H1 (cell line): Measurements from ENCODE around the gene CACNA1G. TPM values are rescaled to one million over a fixed set of nuclear protein-coding genes. Genes with fewer than 3 reads are reported as not detected.

Experiments
- CTCF ChIA-PET: fragments of 300-600 bp; sonication (Branson Sonifier 250); formaldehyde crosslinking; loops from one replicate; lab custom pipeline; 2021; ENCODE audit not compliant: partially characterized antibody; lab: Charles Lee
- POLR2A ChIA-PET: fragments of 300-600 bp; sonication (Branson Sonifier 250); formaldehyde crosslinking; loops from one replicate; lab custom pipeline; 2021; ENCODE audit warnings: inconsistent platforms; ENCODE audit not compliant: partially characterized antibody; lab: Charles Lee
- DNase-seq, 2 experiments: peaks; one replicate each; pipeline versions ENCODE4 v3.0.0 to v3.0.0-alpha.2; 2010 to 2022; ENCODE audit warnings: low spot score in 2 of 2, low read depth in 1 of 2, mixed read lengths in 1 of 2
- FAIRE-seq: peaks from 2 replicates; lab custom pipeline; 2011; peaks lifted over from hg19 to GRCh38; lab: Jason Lieb, UNC
- H2AFZ ChIP-seq: 2 replicates; pipeline ENCODE4 v1.8.1; 2012; ENCODE audit warnings: low read length, inconsistent platforms
- H2AK5ac ChIP-seq: 2 replicates; pipeline ENCODE4 v1.6.1; 2013; ENCODE audit warnings: low read depth, low read length
- H2BK120ac ChIP-seq: replicated peaks from 2 replicates; pipeline ENCODE3; 2013; ENCODE audit warnings: low read depth, low read length, inconsistent platforms
- H2BK12ac ChIP-seq: 2 replicates; pipeline ENCODE4 v1.6.1; 2013; ENCODE audit warnings: low read depth, low read length
- H2BK15ac ChIP-seq: 2 replicates; pipeline ENCODE4 v1.6.1; 2013; ENCODE audit warnings: low read length
- H2BK20ac ChIP-seq: 2 replicates; pipeline ENCODE4 v1.6.1; 2013; ENCODE audit warnings: low read length
- H2BK5ac ChIP-seq: 2 replicates; pipeline ENCODE4 v1.6.1; 2013; ENCODE audit warnings: low read depth, low read length
- H3K14ac ChIP-seq: 2 replicates; pipeline ENCODE4 v1.6.1; 2013; ENCODE audit warnings: inconsistent platforms; ENCODE audit not compliant: insufficient read length
- H3K18ac ChIP-seq: 2 replicates; pipeline ENCODE4 v1.6.1; 2013; ENCODE audit warnings: low read length; ENCODE audit errors: extremely low read depth
- H3K23ac ChIP-seq: 2 replicates; pipeline ENCODE4 v1.6.1; 2013; ENCODE audit warnings: inconsistent platforms; ENCODE audit not compliant: insufficient read length
- H3K23me2 ChIP-seq: 2 replicates; pipeline ENCODE4 v1.6.1; 2013; ENCODE audit warnings: low read depth, low read length
- H3K27ac ChIP-seq: 2 replicates; pipeline ENCODE4 v1.6.1; 2011; ENCODE audit warnings: low read depth, low read length, inconsistent platforms
- H3K27me3 ChIP-seq, 4 experiments: replicated peaks in 1 of 4; 1 replicate in 1 of 4; 2 replicates in 3 of 4; pipeline versions ENCODE4 v1.6.1 to v1.8.1; 2011 to 2013; ENCODE audit warnings: low read length in 3 of 4, mild to moderate bottlenecking in 3 of 4, inconsistent platforms in 2 of 4, mixed read lengths in 2 of 4, moderate library complexity in 1 of 4; ENCODE audit not compliant: control insufficient read depth in 3 of 4, insufficient read depth in 3 of 4; ENCODE audit errors: extremely low read depth in 1 of 4
- H3K36me3 ChIP-seq, 4 experiments: 2 replicates each; pipeline versions ENCODE4 v1.6.1 to v1.8.1; 2011 to 2013; ENCODE audit warnings: mild to moderate bottlenecking in 4 of 4, low read length in 3 of 4, moderate library complexity in 2 of 4, control low read depth in 1 of 4, inconsistent platforms in 1 of 4; ENCODE audit not compliant: insufficient read depth in 4 of 4, control insufficient read depth in 2 of 4
- H3K4ac ChIP-seq: replicated peaks from 2 replicates; pipeline ENCODE3; 2013; ENCODE audit warnings: low read length, low read depth, mixed read lengths, inconsistent platforms; ENCODE audit not compliant: insufficient read length
- H3K4me1 ChIP-seq, 4 experiments: replicated peaks in 1 of 4; 1 replicate in 1 of 4; 2 replicates in 3 of 4; pipeline versions ENCODE4 v1.6.1 to v1.8.1; 2011 to 2013; ENCODE audit warnings: low read length in 3 of 4, inconsistent platforms in 2 of 4, mixed read lengths in 1 of 4; ENCODE audit not compliant: insufficient read depth in 4 of 4, control insufficient read depth in 3 of 4
- H3K4me2 ChIP-seq, 2 experiments: 2 replicates each; pipeline versions ENCODE4 v1.6.1 to v1.8.1; 2011 to 2013; ENCODE audit warnings: low read depth in 2 of 2, low read length in 2 of 2, control low read depth in 1 of 2, inconsistent platforms in 1 of 2, mild to moderate bottlenecking in 1 of 2; ENCODE audit not compliant: insufficient read depth in 1 of 2
- H3K4me3 ChIP-seq, 4 experiments: fragments of 200-600, 300-600 bp in 1 of 4; sonication (generic), shearing (Covaris generic), sonication (Bioruptor Twin) in 1 of 4; 2 replicates each; pipeline versions ENCODE4 v1.5.1 to v1.8.1; 2011 to 2016; ENCODE audit warnings: low read length in 4 of 4, low read depth in 3 of 4, control low read depth in 2 of 4, inconsistent platforms in 2 of 4, mild to moderate bottlenecking in 2 of 4, mixed read lengths in 1 of 4, moderate library complexity in 1 of 4; ENCODE audit not compliant: insufficient read depth in 2 of 4; ENCODE audit errors: extremely low read depth in 1 of 4
- H3K56ac ChIP-seq: replicated peaks from 2 replicates; pipeline ENCODE3; 2013; ENCODE audit warnings: low read depth, mild to moderate bottlenecking, mixed read lengths, low read length, inconsistent platforms; ENCODE audit not compliant: insufficient read length
- H3K79me1 ChIP-seq: 2 replicates; pipeline ENCODE4 v1.6.1; 2013; ENCODE audit warnings: low read depth, low read length, control low read depth
- H3K79me2 ChIP-seq, 2 experiments: 2 replicates each; pipeline versions ENCODE4 v1.6.1 to v1.8.1; 2012 to 2013; ENCODE audit warnings: low read length in 2 of 2, mild to moderate bottlenecking in 2 of 2, inconsistent platforms in 1 of 2; ENCODE audit not compliant: insufficient read depth in 2 of 2, control insufficient read depth in 1 of 2
- H3K9ac ChIP-seq, 4 experiments: replicated peaks in 1 of 4; 1 replicate in 1 of 4; 2 replicates in 3 of 4; pipeline versions ENCODE4 v1.6.1 to v1.8.1; 2011 to 2013; ENCODE audit warnings: low read depth in 3 of 4, low read length in 3 of 4, control low read depth in 2 of 4, mild to moderate bottlenecking in 2 of 4, moderate library complexity in 2 of 4, inconsistent platforms in 1 of 4; ENCODE audit errors: extremely low read depth in 1 of 4
- H3K9me3 ChIP-seq, 2 experiments: 2 replicates each; pipeline versions ENCODE4 v1.6.1 to v1.8.1; 2012 to 2013; ENCODE audit warnings: mild to moderate bottlenecking in 2 of 2, moderate library complexity in 2 of 2, control low read depth in 1 of 2, inconsistent platforms in 1 of 2, low read depth in 1 of 2, low read length in 1 of 2, mixed read lengths in 1 of 2; ENCODE audit not compliant: insufficient read depth in 2 of 2
- H4K20me1 ChIP-seq, 2 experiments: replicated peaks in 1 of 2; 2 replicates each; pipeline versions ENCODE3 to v1.8.1; 2011 to 2013; ENCODE audit warnings: inconsistent platforms in 2 of 2, low read length in 2 of 2, mild to moderate bottlenecking in 1 of 2; ENCODE audit not compliant: insufficient read depth in 2 of 2, control insufficient read depth in 1 of 2
- H4K5ac ChIP-seq: 2 replicates; pipeline ENCODE4 v1.6.1; 2013; ENCODE audit warnings: low read length, low read depth, mixed read lengths, inconsistent platforms; ENCODE audit not compliant: insufficient read length
- H4K8ac ChIP-seq: 2 replicates; pipeline ENCODE4 v1.8.0; 2013; ENCODE audit warnings: mild to moderate bottlenecking, moderate library complexity, low read length, inconsistent platforms; ENCODE audit not compliant: insufficient read depth; ENCODE audit errors: extremely low read depth
- H4K91ac ChIP-seq: replicated peaks from 2 replicates; pipeline ENCODE3; 2013; ENCODE audit warnings: low read length, mixed read lengths, inconsistent platforms; ENCODE audit not compliant: insufficient read length
- BRCA1 ChIP-seq: IDR thresholded peaks from 2 replicates; pipeline ENCODE4 v1.6.1; 2012; ENCODE audit warnings: low read depth, low read length, improper control_type of control experiment
- CREB1 ChIP-seq: IDR thresholded peaks from 2 replicates; pipeline ENCODE4 v1.6.1; 2012; ENCODE audit warnings: inconsistent platforms
- EGR1 ChIP-seq: IDR thresholded peaks from 2 replicates; pipeline ENCODE4 v1.6.1; 2011; ENCODE audit warnings: low read depth, low read length, borderline replicate concordance
- POLR2A ChIP-seq, 2 experiments: IDR thresholded peaks; 1 replicate in 1 of 2; 2 replicates in 1 of 2; pipeline ENCODE4 v1.6.1; 2011; ENCODE audit warnings: low read depth in 2 of 2, low read length in 2 of 2, mild to moderate bottlenecking in 2 of 2; ENCODE audit errors: control extremely low read depth in 1 of 2
- POLR2AphosphoS5 ChIP-seq: IDR thresholded peaks from 2 replicates; pipeline ENCODE4 v1.6.1; 2011; ENCODE audit warnings: low read depth, low read length
- RXRA ChIP-seq: IDR thresholded peaks from 2 replicates; pipeline ENCODE4 v1.6.1; 2011; ENCODE audit warnings: low read depth, mild to moderate bottlenecking, low read length, moderate library complexity; ENCODE audit not compliant: insufficient read depth
- SRF ChIP-seq: IDR thresholded peaks from 2 replicates; pipeline ENCODE4 v1.6.1; 2011; ENCODE audit warnings: mild to moderate bottlenecking, low read depth, low read length, moderate library complexity
- TAF7 ChIP-seq: optimal IDR thresholded peaks from 2 replicates; pipeline ENCODE3; 2011; ENCODE audit warnings: low read depth, mild to moderate bottlenecking, inconsistent platforms, low read length, moderate library complexity, borderline replicate concordance
- WGBS, 2 experiments: shearing (Covaris generic) in 1 of 2; methylation state at CpG; one replicate each; pipeline versions ENCODE4 v1.1.6 to v1.1.7; 2013 to 2015; ENCODE audit warnings: low lambda C conversion rate in 2 of 2, mixed read lengths in 2 of 2, inconsistent platforms in 1 of 2, low coverage in 1 of 2, missing lambda C conversion rate in 1 of 2; ENCODE audit not compliant: insufficient replicate concordance in 2 of 2, insufficient coverage in 1 of 2, insufficient read length in 1 of 2; ENCODE audit errors: extremely low coverage in 1 of 2, missing lambda C conversion rate in 1 of 2; 5-methylcytosine and 5-hydroxymethylcytosine counted together
- polyA plus RNA-seq, 7 experiments: library from polyadenylated mRNA; depleted of rRNA in 3 of 7; stranded (reverse) in 5 of 7; unstranded in 2 of 7; fragments of >200 nt in 5 of 7; fragments of 200-250 nt in 2 of 7; gene quantifications; 1 replicate in 5 of 7; 2 replicates in 1 of 7; 4 replicates in 1 of 7; pipeline versions ENCODE4 v1.2.1 to v1.2.3, GENCODE V29; 2011 to 2013; ENCODE audit warnings: missing spikeins in 2 of 7, mixed read lengths in 2 of 7
- total RNA-seq: library from RNA; stranded (reverse); fragmentation: NEBNext Ultra II Directional; extraction: Animal tissue kit (Norgen Biotek cat#: 25700); gene quantifications from 2 replicates; pipeline ENCODE4 v1.2.1, GENCODE V29; 2021
- TF ChIP-seq, protein P1 (sequence below): IDR thresholded peaks from 2 replicates; pipeline ENCODE4 v1.6.1; 2012; ENCODE audit warnings: inconsistent platforms
- TF ChIP-seq, protein P2 (sequence below): IDR thresholded peaks from 2 replicates; pipeline ENCODE4 v1.6.1; 2011; ENCODE audit warnings: low read length, improper control_type of control experiment

Gene CACNA1G
- total and polyA plus RNA-seq, 2 of the 8 experiments (the other 6 are each of a cell fraction or from before 2014, with no cell fraction given) = 2.9 to 4.9 TPM

DNA sequence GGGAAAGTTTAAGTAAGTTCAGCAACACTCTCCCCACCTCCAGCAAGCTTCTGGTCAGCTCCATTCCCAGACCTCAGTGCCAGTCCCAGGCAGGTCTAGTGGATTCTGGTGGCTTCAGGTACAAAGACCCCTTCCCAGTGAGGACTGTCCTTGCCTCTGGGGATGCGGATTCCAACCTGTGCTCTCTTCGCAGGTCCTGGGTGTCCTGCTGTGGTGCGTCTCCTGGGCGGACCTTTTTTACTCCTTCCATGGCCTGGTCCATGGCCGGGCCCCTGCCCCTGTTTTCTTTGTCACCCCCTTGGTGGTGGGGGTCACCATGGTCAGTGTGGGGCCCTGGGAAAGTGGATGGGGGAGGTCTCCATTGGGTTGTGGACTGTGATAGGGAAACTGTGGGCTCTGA is 96.0 kb downstream of the CACNA1G start:
- H3K14ac ChIP-seq = no peak overlapping the region
- H2BK5ac ChIP-seq = no peak overlapping the region

More for the DNA sequence above, 96.0 kb downstream of the CACNA1G start:
- no peak for FAIRE-seq
- Histone ChIP-seq H4K91ac (no peak overlapping the region), H2BK20ac (no peak overlapping the region), H3K27me3 (no peaks in the 10 kb centered on the region), H4K5ac (no peak overlapping the region), H3K36me3 (no peaks in the 10 kb centered on the region), H2BK120ac (no peak overlapping the region), H3K4me1 (peaks cover 0 to 2% (median under 1%) of the 10 kb centered on the region in 4 experiments; a peak in 3 of 7 replicates), H3K9ac (no peak overlapping the region), H4K20me1 (no peaks in the 10 kb centered on the region), H2AFZ (no peak overlapping the region), H2BK12ac (no peak overlapping the region), H3K79me2 (no peaks in the 10 kb centered on the region), H3K79me1 (no peaks in the 10 kb centered on the region), H3K9me3 (no peaks in the 10 kb centered on the region; a peak in 1 of 4 replicates), H4K8ac (no peak overlapping the region; the same call in 1 of the 2 replicates), H3K56ac (no peak overlapping the region), H3K27ac (no peak overlapping the region), H2BK15ac (no peak overlapping the region), H3K4ac (no peak overlapping the region), H3K4me2 (no peak overlapping the region), H3K23me2 (no peaks in the 10 kb centered on the region), H3K18ac (no peak overlapping the region), H2AK5ac (no peak overlapping the region), H3K4me3 (no peak overlapping the region), H3K23ac (no peak overlapping the region)
- ChIA-PET POLR2A (interaction anchor here (0.6 kb wide), 1 partner anchor 535 kb away, joined by 4 read pairs; no protein-coding TSS in a partner anchor), CTCF (interaction anchor here (0.9 to 1.4 kb wide), 3 partner anchors 25 to 71 kb away, joined by 3 read pairs; no protein-coding TSS in a partner anchor)
- no peak for TF ChIP-seq SRF
- TF ChIP-seq RXRA = no peak
- no peak for TF ChIP-seq CREB1
- TF ChIP-seq POLR2A (IDR thresholded peaks at IDR 0.05; ENCODE audit: control extremely low read depth in 1 of 2, low read depth in 2 of 2, low read length in 2 of 2) = no peak
- TF ChIP-seq, protein P1, sequence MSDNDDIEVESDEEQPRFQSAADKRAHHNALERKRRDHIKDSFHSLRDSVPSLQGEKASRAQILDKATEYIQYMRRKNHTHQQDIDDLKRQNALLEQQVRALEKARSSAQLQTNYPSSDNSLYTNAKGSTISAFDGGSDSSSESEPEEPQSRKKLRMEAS = no peak
- no peak for TF ChIP-seq BRCA1
- TF ChIP-seq POLR2AphosphoS5 = no peak
- TF ChIP-seq EGR1 = no peak
- TF ChIP-seq TAF7 = no peak
- TF ChIP-seq, protein P2, sequence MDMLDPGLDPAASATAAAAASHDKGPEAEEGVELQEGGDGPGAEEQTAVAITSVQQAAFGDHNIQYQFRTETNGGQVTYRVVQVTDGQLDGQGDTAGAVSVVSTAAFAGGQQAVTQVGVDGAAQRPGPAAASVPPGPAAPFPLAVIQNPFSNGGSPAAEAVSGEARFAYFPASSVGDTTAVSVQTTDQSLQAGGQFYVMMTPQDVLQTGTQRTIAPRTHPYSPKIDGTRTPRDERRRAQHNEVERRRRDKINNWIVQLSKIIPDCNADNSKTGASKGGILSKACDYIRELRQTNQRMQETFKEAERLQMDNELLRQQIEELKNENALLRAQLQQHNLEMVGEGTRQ = no peak
- no peak for DNase-seq
- 91% methylated on average over 5 of the region's 5 CpGs; no CpG with 5 or more reads in 1 of the 2 experiments for WGBS, 2 experiments
